Pancreas (tissue), 10 donors: ENCODE results near the gene PRR20G. TPM values are rescaled to one million over a fixed set of nuclear protein-coding genes. Genes with fewer than 3 reads are reported as not detected.

Experiments used
- ATAC-seq, 4 donors: fragments of 200-7000 bp; cut with Tn5 transposase; one replicate each; pipeline versions ENCODE4 v1.8.0 to v1.9.1; 2020; ENCODE audit warnings: mild to moderate bottlenecking in 4 of 4, moderate library complexity in 4 of 4
- DNase-seq, 6 donors: peaks; one replicate each; pipeline ENCODE4 v3.0.0-alpha.2; 2020
- FAIRE-seq: peaks from 2 replicates; lab custom pipeline; 2012; peaks lifted over from hg19 to GRCh38; lab: Jason Lieb, UNC
- H3K27ac ChIP-seq, 4 donors: fragments of 200-600 bp; sonication (generic); 1 replicate in 3 of 4; 2 replicates in 1 of 4; pipeline versions ENCODE4 v1.5.0 to v1.8.0; 2020
- H3K27me3 ChIP-seq, 4 donors: fragments of 200-600 bp; one replicate each; pipeline ENCODE4 v1.8.0; 2021
- H3K36me3 ChIP-seq, 3 donors: fragments of 200-600 bp; sonication (generic) in 1 of 3; one replicate each; pipeline versions ENCODE4 v1.5.0 to v1.8.0; 2020 to 2021
- H3K4me1 ChIP-seq, 3 donors: fragments of 200-600 bp; one replicate each; pipeline ENCODE4 v1.8.0; 2021
- H3K4me3 ChIP-seq, 4 donors: fragments of 200-600 bp; sonication (generic) in 2 of 4; one replicate each; pipeline versions ENCODE4 v1.5.0 to v1.8.0; 2020 to 2021
- H3K9me3 ChIP-seq, 4 donors: fragments of 200-600 bp; one replicate each; pipeline ENCODE4 v1.8.0; 2021
- CTCF ChIP-seq, 4 donors: fragments of 200-600 bp; sonication (generic) in 3 of 4; IDR thresholded peaks; one replicate each; pipeline versions ENCODE4 v1.5.0 to v1.8.0; 2021; ENCODE audit warnings: antibody characterized with exemption in 4 of 4
- WGBS, 2 donors: extraction: QIAGEN DNeasy Blood & Tissue Kit; methylation state at CpG; one replicate each; pipeline ENCODE4 v1.1.7; 2013; 5-methylcytosine and 5-hydroxymethylcytosine counted together
- intact Hi-C, 3 donors: fragments of 100-400 bp; cut with DNase I; formaldehyde crosslinking; loops; one replicate each; pipeline versions ENCODE4 v1.11.1 to v1.14.2; 2022
- polyA plus RNA-seq, 2 donors: library from polyadenylated mRNA; stranded (reverse); fragments of 200-250 nt; gene quantifications; one replicate each; pipeline ENCODE4 v1.2.3, GENCODE V29; 2013
- total RNA-seq, 6 donors: library from RNA; stranded (reverse); fragmentation: NEBNext Ultra II Directional in 4 of 6; extraction: Animal tissue kit (Norgen Biotek cat#: 25700) in 4 of 6; gene quantifications; one replicate each; pipeline versions ENCODE4 v1.2.1 to v1.2.4, GENCODE V29; 2021 to 2023
- donor health status: healthy with polysubstance abuse.
- donor health status: DM: no; HTN: no; CAD: no; lungs with moderate emphysema.
- donor health status: DM: no; HTN: no; CAD: no.
- donor health status: control.
- donor health status: control.
- donor health status: Bipolar disorder and iron deficiency.
- donor health status: DM: yes; HTN: yes; CAD: no.
- donor health status: DM: no; HTN: no; CAD: no.
- donor health status: DM: no; HTN: no; CAD: no.
- donor health status: DM: yes; HTN: yes; CAD: no.

Gene PRR20G
- total and polyA plus RNA-seq, 8 donors: not detected

- TF ChIP-seq CTCF (IDR thresholded peaks at IDR 0.05): no peak
- Histone ChIP-seq H3K4me1 (no peaks in the 10 kb centered on the region), H3K9me3 (no peaks in the 10 kb centered on the region), H3K4me3 (no peak overlapping the region), H3K27ac (no peak overlapping the region), H3K27me3 (no peaks in the 10 kb centered on the region), H3K36me3 (no peaks in the 10 kb centered on the region)
- DNase-seq (no peak), ATAC-seq (no peak), FAIRE-seq (no peak)
- 28 to 58% methylated on average over 1 of the region's 1 CpG for WGBS, 2 donors
- intact Hi-C loops: no loop called here
Measured at GRCh38 chr3:127276396-127276795, 11.4 kb downstream of the PRR20G start.

GRCh38 chr3:127275287-127275781, 12.5 kb downstream of the PRR20G start:
- H3K4me1 ChIP-seq: no peaks in the 10 kb centered on the region
- H3K4me3 ChIP-seq: no peak overlapping the region
- DNase-seq (no peak), FAIRE-seq (no peak), ATAC-seq (peak in 1 of 4 donors; percentile 19)
- 35 to 51% methylated on average over 3 of the region's 3 CpGs for WGBS, 2 donors
- TF ChIP-seq CTCF (IDR thresholded peaks at IDR 0.05): no peak
- intact Hi-C loops: no loop called here
- no peaks in the 10 kb centered on the region for H3K27me3 ChIP-seq
- no peak overlapping the region for H3K27ac ChIP-seq
- no peaks in the 10 kb centered on the region for H3K9me3 ChIP-seq
- no peaks in the 10 kb centered on the region for H3K36me3 ChIP-seq

- Histone ChIP-seq H3K27me3 (no peaks in the 10 kb centered on the region), H3K9me3 (no peaks in the 10 kb centered on the region), H3K4me1 (no peaks in the 10 kb centered on the region), H3K4me3 (no peak overlapping the region), H3K27ac (no peak overlapping the region), H3K36me3 (no peaks in the 10 kb centered on the region)
- FAIRE-seq (no peak), DNase-seq (no peak), ATAC-seq (no peak)
- 82 to 83% methylated on average over 6 of the region's 6 CpGs for whole genome bisulfite sequencing, 2 donors
- no peak for TF ChIP-seq CTCF (IDR thresholded peaks at IDR 0.05)
- intact Hi-C loops: no loop called here
Measured at GRCh38 chr3:127274200-127274760, 13.6 kb downstream of the PRR20G start.

GRCh38 chr3:127273206-127273605, 14.6 kb downstream of the PRR20G start:
- no peak for TF ChIP-seq CTCF (IDR thresholded peaks at IDR 0.05)
- Histone ChIP-seq H3K9me3 (no peaks in the 10 kb centered on the region), H3K27ac (no peak overlapping the region), H3K36me3 (no peaks in the 10 kb centered on the region), H3K4me1 (no peaks in the 10 kb centered on the region), H3K4me3 (no peak overlapping the region), H3K27me3 (no peaks in the 10 kb centered on the region)
- WGBS, 2 donors: 55 to 60% methylated on average over 2 of the region's 2 CpGs
- no peak for ATAC-seq
- DNase-seq: no peak
- intact Hi-C loops: no loop called here
- no peak for FAIRE-seq

- no peak overlapping the region for H3K27ac ChIP-seq
- intact Hi-C loops: no loop called here
- H3K4me3 ChIP-seq: no peak overlapping the region
- TF ChIP-seq CTCF (IDR thresholded peaks at IDR 0.05): no peak
- ATAC-seq (no peak), DNase-seq (peak in 1 of 6 donors; percentile 15), FAIRE-seq (no peak)
- H3K4me1 ChIP-seq: no peaks in the 10 kb centered on the region
- 68 to 81% methylated on average over 10 of the region's 10 CpGs for WGBS, 2 donors
- H3K9me3 ChIP-seq: no peaks in the 10 kb centered on the region
- no peaks in the 10 kb centered on the region for H3K36me3 ChIP-seq
- no peaks in the 10 kb centered on the region for H3K27me3 ChIP-seq
Measured at GRCh38 chr3:127266186-127266585, 21.7 kb downstream of the PRR20G start.
